T-helper 1 cell treated with Interleukin-12 subunit alpha and Interleukin-12 subunit beta and Interleukin-4 antibody, amounts not matched to agents 30 μg/mL and 1 μg/mL, for 36 hours (primary cell): Measurements from ENCODE around the gene GSX2.
"Not testable (repeated sequence)": the region's sequence is repeated elsewhere in the genome, so short reads cannot be mapped to it uniquely, and the experiment has no call there.

Experiments
- H3K27ac Mint-ChIP-seq: one replicate; pipeline ENCODE4 v1.8.0; 2021; ENCODE audit warnings: mild to moderate bottlenecking, mixed read lengths
- H3K27me3 Mint-ChIP-seq: one replicate; pipeline ENCODE4 v1.8.0; 2021; ENCODE audit warnings: low read depth, mixed read lengths
- H3K36me3 Mint-ChIP-seq: one replicate; pipeline ENCODE4 v1.8.0; 2021; ENCODE audit warnings: low read depth, mixed read lengths
- H3K4me1 Mint-ChIP-seq: one replicate; pipeline ENCODE4 v1.8.0; 2021; ENCODE audit warnings: low read depth, mixed read lengths
- H3K4me3 Mint-ChIP-seq: one replicate; pipeline ENCODE4 v1.8.0; 2021; ENCODE audit warnings: mild to moderate bottlenecking, moderate library complexity, mixed read lengths
- H3K9me3 Mint-ChIP-seq: one replicate; pipeline ENCODE4 v1.8.0; 2021; ENCODE audit warnings: mixed read lengths

Gene GSX2

DNA sequence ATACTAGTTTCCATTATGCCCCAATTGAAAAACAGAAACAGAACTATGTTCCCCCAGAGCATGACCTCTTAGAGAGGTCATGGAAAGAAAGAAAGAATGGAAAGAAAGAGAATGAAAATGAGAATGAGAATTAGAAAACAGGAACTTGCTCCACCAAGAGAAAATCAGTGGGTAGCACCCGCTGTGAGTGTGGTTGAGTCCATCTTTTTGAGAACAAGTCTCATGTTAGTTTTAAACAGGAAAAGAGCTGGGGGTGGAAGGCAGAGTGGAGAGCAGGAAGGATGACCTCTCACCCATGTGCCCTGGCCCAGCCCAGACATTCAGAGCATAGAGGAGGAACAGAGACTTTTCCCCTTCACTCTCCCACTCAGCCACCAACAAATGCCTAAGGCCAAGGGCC lies 4.9 kb downstream of the GSX2 start:
- Mint-ChIP-seq H3K27ac (no peak overlapping the region), H3K36me3 (peaks cover 2% of the 10 kb centered on the region), H3K27me3 (peaks cover 85% of the 10 kb centered on the region), H3K4me1 (peaks cover 24% of the 10 kb centered on the region), H3K4me3 (no peak overlapping the region), H3K9me3 (no peaks in the 10 kb centered on the region)

DNA sequence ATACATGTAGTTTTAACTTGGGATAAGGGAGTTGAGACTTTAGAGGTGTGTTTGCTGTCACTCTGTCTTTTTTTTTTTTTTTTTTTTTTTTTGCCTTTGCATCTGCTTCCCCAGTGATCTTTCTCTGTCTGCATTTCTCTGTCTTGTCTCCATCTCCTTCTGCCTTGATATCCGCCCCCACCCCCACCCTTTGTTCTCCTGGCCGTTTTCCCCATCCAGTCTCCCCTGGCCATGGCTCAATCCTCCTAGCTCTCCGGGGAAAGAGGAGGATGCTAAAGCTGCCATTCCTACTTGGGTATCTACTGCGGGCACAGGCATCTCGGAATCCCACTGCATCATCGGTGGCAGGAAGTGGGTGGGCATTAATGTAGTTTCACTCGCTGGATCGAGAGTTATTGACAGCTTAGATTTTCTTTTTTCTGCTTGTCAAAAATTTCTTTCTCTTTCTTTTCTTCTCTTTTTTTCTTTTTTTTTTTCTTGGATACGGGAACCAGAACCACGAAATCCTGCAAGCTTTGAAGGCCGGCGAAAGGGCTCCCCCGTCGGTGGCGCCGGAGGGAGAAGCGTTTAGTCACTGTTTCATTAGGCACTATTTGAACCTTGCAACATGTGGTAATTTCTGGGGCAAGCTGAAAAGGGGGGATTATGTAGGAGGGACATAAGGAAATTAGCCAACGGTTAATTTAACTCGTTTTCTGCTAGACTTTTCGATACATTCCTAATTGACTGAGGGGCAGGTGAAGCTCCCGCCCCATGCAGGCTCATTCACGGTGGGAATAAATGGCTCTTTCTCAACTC lies 8.2 kb downstream of the GSX2 start:
- Mint-ChIP-seq H3K36me3 (no peaks in the 10 kb centered on the region), H3K9me3 (no peaks in the 10 kb centered on the region), H3K4me1 (peaks cover 12% of the 10 kb centered on the region), H3K27me3 (peaks cover 79% of the 10 kb centered on the region), H3K27ac (no peak overlapping the region), H3K4me3 (no peak overlapping the region)

DNA sequence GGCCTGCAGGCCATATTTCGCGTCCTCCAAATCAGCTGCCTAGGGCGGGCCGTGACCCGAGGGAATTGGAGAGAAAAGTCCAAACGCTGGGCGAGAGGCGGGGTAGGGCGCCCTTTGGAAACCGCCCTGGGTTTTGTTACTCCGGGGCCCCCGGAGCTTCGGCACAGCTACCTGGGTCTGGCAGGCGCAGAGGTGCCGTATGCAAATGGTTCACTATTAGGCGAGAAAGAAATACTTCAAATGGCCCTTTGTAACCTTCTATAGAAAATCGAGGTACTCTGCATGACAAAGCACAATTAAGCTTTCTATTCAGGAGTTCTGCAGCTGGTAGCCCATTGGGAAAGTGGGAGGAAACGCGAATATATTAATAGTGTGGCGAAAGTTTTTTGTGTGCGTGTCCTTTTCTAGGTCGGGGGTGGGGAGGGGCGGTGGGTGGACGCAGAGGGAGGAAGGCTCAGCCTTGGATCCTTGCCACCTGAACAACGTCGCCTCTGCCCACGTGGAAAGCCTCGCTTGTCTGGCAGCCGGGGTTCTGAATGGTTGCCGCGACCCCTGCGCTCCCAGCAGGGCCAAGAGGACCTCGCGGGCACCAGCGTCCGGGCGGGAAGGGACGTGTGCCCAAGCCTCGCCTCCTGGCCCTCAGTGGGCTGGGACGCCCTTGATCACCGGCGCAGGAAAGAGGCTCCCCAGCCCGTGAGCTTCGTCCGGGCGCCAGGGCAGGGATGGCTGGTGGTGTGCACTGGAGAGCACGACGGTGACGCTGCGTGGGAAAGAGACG lies 9.5 kb downstream of the GSX2 start:
- Mint-ChIP-seq H3K9me3 (no peaks in the 10 kb centered on the region), H3K27ac (no peak overlapping the region), H3K27me3 (peaks cover 66% of the 10 kb centered on the region), H3K36me3 (no peaks in the 10 kb centered on the region), H3K4me1 (peaks cover 12% of the 10 kb centered on the region), H3K4me3 (no peak overlapping the region)

DNA sequence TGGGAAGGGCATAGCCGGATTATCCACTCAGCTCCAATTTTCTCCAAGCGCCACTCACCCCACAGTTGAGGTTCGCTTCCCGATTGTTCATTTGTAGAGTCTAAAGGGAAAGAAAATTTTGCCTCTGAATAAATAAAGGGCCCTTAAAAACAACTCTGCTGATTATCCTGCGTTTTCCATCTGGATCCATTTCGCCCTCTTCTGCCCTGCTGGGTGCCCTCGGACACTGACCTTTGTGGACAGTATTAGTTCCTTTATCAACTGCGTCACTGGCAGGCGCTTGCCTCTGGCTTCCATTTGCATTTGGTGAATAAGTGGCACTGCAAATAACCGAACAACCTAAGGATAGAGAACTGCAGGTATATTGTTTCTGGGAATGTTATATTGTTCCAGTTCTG lies 10.1 kb downstream of the GSX2 start:
- peaks cover 60% of the 10 kb centered on the region for H3K27me3 Mint-ChIP-seq
- H3K4me3 Mint-ChIP-seq = no peak overlapping the region
- no peak overlapping the region for H3K27ac Mint-ChIP-seq
- H3K9me3 Mint-ChIP-seq = no peaks in the 10 kb centered on the region
- peaks cover 8% of the 10 kb centered on the region for H3K4me1 Mint-ChIP-seq
- no peaks in the 10 kb centered on the region for H3K36me3 Mint-ChIP-seq

DNA sequence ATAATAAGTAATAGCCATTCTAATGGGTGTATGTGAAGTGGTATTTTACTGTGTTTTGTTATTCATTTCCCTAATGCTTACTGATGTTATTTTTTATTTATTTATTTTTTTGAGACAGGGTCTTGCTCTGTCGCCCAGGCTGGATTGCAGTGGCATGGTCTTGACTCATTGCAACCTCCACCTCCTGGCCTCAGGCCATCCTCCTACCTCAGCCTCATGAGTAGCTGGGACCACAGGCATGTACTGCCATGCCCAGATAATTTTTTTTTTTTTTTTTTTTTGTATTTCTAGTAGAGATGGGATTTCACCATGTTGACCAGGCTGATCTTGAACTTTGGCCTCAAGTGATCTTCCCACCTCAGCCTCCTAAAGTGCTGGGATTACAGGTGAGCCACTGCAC lies 13.2 kb downstream of the GSX2 start:
- H3K36me3 Mint-ChIP-seq, H3K27ac Mint-ChIP-seq, H3K4me3 Mint-ChIP-seq, H3K4me1 Mint-ChIP-seq, H3K9me3 Mint-ChIP-seq: not testable (repeated sequence)
- peaks cover 42% of the 10 kb centered on the region for H3K27me3 Mint-ChIP-seq

DNA sequence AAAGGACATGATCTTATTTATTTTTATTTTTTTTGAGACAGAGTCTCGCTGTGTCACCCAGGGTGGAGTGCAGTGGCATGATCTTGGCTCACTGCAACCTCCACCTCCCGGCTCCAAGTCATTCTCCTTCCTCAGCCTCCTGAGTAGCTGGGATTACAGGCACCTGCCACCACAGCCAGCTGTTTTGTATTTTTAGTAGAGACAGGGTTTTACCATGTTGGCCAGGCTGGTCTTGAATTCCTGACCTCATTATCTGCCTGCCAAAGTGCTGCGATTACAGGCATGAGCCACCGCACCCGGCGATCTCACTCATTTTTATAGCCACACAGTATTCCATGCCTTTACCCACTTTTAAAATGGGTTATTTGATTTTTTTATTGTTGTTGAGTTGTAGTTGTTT lies 16.3 kb downstream of the GSX2 start:
- not testable (repeated sequence) for H3K9me3 Mint-ChIP-seq, H3K4me1 Mint-ChIP-seq, H3K4me3 Mint-ChIP-seq, H3K27ac Mint-ChIP-seq, H3K36me3 Mint-ChIP-seq
- H3K27me3 Mint-ChIP-seq = peaks cover 14% of the 10 kb centered on the region

DNA sequence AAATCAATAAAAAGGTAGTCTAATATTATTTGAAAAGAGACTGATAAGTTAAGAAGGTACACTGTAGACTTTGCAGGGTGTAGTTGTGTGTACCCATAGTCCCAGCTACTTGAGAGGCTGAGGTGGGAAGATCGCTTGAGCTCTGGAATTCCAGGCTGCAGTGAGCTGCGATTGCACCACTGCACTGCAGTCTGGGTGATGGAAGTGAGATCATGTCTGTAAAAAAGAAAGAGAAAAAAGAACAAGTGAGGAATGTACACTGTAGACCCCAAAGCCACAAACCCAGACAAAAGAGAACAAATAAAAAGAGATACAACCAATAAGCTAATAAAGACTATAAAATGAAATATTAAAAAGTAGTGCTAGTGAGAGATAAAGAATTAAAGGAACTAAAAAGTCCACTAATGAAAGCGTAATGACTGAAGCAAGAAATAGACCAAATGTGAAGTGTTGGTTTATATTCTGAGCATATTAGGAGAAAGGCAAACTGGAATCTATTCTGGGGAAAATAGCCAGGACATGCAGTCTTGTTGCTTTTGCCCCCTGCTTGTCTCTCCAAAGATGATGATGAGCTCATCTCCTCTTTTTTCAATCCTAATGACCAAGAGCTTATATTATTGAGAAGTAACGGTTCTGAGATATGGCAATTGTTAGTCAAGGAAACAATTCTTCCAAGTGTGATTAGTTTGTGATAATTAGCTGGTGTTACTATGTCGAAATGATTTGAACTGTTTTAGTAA lies 19.1 kb downstream of the GSX2 start:
- no peaks in the 10 kb centered on the region for H3K36me3 Mint-ChIP-seq

DNA sequence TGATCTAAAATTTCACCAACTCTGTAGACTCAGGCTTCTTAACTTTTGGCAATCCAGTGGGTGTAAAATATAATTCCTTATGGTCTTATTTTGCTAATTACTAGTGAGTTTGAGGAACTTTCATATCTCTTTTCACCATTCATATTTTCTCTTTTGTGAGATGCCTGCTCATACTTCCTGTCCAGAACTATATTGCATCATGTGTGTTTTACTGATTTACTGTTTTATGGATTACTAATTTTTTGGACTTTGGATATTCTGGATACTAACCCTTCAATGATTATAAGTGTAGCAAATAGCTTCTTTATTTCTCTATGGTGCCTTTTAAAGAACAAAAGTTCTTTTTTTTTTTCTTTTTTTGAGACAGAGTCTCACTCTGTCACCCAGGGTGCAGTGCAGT lies 20.6 kb downstream of the GSX2 start:
- Mint-ChIP-seq H3K36me3 (no peaks in the 10 kb centered on the region), H3K4me3 (no peak overlapping the region), H3K4me1 (no peaks in the 10 kb centered on the region), H3K27me3 (peaks cover 5% of the 10 kb centered on the region), H3K27ac (no peak overlapping the region), H3K9me3 (no peaks in the 10 kb centered on the region)

More for the DNA sequence above, 19.1 kb downstream of the GSX2 start:
- H3K4me1 Mint-ChIP-seq = no peaks in the 10 kb centered on the region
- no peak overlapping the region for H3K27ac Mint-ChIP-seq
- H3K9me3 Mint-ChIP-seq = no peaks in the 10 kb centered on the region
- H3K4me3 Mint-ChIP-seq = no peak overlapping the region
- peaks cover 6% of the 10 kb centered on the region for H3K27me3 Mint-ChIP-seq

DNA sequence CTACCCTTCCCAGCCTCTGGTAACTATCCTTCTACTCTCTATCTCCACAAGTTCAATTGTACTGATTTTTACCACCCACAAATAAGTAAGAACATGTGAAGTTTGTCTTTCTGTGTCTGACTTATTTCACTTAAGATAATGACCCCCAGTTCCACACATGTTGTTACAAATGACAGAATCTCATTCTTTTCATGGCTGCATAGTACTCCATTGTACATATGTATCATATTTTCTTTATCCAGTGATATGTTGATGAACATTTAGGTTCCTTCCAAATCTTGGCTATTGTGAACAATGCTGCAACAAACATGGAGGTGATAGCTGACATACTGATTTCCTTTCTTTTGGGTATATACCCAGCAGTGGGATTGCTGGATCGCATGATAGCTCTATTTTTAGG lies 27.7 kb downstream of the GSX2 start:
- Mint-ChIP-seq H3K27me3 (no peaks in the 10 kb centered on the region), H3K36me3 (no peaks in the 10 kb centered on the region), H3K4me3 (no peak overlapping the region), H3K4me1 (no peaks in the 10 kb centered on the region), H3K9me3 (peaks cover 26% of the 10 kb centered on the region), H3K27ac (no peak overlapping the region)

DNA sequence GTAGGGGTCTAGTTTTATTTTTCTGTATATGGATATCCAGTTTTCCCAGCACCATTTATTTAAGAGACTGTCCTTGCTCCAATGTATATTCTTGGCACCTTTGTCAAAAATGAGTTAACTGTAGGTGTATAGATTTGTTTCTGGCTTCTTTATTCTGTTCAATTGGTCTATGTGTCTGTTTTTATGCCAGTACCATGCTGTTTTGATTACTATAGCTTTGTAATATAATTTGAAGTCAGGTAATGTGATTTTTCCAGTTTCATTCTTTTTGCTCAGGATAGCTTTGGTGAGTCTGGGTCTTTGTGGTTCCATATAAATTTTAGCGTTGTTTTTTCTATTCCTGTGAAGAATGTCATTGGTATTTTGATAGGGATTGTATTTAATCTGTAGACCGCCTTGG lies 28.7 kb downstream of the GSX2 start:
- H3K4me1 Mint-ChIP-seq, H3K4me3 Mint-ChIP-seq, H3K36me3 Mint-ChIP-seq, H3K27ac Mint-ChIP-seq, H3K27me3 Mint-ChIP-seq: not testable (repeated sequence)
- peaks cover 26% of the 10 kb centered on the region for H3K9me3 Mint-ChIP-seq

DNA sequence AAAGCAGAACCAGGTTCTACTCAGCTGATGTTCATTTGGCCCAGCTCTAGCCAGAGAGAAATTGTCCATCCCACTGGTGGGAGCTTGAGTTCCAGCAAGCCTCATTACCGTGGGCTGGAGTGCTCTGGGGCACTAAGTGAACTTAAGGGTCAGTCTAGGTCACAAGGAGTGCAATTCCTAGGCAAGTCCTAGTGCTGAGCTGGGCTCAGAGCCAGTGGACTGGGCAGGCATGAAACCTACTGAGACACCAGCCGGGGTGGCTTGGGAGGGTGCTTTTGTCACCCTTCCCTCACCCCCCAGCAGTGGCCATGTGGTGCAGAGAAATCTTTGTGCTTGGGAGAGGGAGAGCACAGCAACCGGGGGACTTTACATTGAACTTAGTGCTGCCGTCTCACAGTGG lies 39.4 kb downstream of the GSX2 start:
- no peaks in the 10 kb centered on the region for H3K27me3 Mint-ChIP-seq
- H3K36me3 Mint-ChIP-seq = no peaks in the 10 kb centered on the region
- H3K9me3 Mint-ChIP-seq = no peaks in the 10 kb centered on the region
- no peaks in the 10 kb centered on the region for H3K4me1 Mint-ChIP-seq
- H3K4me3 Mint-ChIP-seq = no peak overlapping the region
- H3K27ac Mint-ChIP-seq = no peak overlapping the region

DNA sequence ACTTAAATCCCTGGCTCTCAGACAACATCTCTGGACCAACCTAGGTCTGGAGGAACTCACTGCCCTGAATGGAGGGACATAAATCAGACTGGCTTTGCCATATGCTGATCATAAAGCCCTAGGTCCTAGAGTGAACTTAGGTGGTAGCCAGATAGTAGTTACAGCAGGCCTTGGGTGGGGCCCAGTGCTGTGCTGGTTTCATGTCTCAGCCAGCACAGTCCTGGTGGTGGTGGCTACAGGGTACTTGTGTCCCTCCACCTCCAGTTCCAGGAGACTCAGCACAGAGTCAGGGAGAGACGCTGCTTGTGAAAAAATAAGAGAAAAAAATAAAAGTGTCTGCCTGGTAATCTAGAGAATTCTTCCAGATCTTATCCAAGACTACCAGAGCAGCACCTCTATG lies 40.3 kb downstream of the GSX2 start:
- H3K27ac Mint-ChIP-seq = no peak overlapping the region
- H3K27me3 Mint-ChIP-seq = no peaks in the 10 kb centered on the region
- H3K36me3 Mint-ChIP-seq = no peaks in the 10 kb centered on the region
- H3K9me3 Mint-ChIP-seq = no peaks in the 10 kb centered on the region
- H3K4me1 Mint-ChIP-seq = peaks cover 3% of the 10 kb centered on the region
- no peak overlapping the region for H3K4me3 Mint-ChIP-seq

DNA sequence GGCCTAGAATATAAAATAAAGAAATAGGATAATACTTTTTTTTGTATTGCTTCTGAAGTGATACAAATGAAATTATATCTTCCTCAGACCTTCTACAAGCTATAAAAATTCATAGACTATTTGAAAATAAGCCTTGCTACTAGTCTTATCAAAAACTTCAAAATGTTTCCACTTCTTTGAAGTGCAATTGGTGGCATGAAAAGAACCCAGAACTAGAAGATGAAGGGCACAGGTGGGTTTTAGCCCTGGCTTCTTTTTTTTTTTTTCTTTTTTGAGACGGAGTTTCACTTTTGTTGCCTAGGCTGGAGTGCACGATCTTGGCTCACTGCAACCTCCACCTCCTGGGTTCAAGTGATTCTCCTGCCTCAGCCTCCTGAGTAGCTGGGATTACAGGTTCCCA lies 44.2 kb downstream of the GSX2 start:
- H3K9me3 Mint-ChIP-seq = no peaks in the 10 kb centered on the region
- H3K4me1 Mint-ChIP-seq = peaks cover 3% of the 10 kb centered on the region
- no peak overlapping the region for H3K4me3 Mint-ChIP-seq
- H3K36me3 Mint-ChIP-seq = no peaks in the 10 kb centered on the region
- H3K27ac Mint-ChIP-seq = no peak overlapping the region
- no peaks in the 10 kb centered on the region for H3K27me3 Mint-ChIP-seq

DNA sequence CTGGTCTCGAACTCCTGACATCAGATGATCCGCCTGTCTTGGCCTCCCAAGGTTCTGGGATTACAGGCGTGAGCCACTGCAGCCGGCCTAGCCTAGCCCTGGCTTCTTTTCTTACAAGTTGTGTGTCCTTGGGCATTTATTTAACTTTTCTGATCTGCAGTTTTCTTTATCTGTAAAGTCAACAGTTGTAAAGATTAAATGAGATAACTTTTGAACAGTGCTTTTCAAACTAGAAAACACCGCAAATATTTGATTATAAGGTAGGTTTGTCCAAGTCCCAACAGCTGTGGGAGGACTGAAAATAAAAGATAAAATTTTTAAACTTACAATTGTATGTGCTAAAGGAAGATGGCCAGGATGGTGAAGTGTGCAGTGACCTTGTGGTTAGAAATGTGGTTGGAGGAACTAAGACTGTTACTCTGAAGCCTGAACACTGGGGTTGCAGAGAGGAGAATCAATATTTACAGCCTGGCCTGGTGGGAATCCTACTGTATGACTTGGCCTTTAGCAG lies 44.8 kb downstream of the GSX2 start:
- no peak overlapping the region for H3K4me3 Mint-ChIP-seq
- H3K27ac Mint-ChIP-seq = no peak overlapping the region
- no peaks in the 10 kb centered on the region for H3K27me3 Mint-ChIP-seq
- no peaks in the 10 kb centered on the region for H3K36me3 Mint-ChIP-seq
- H3K9me3 Mint-ChIP-seq = no peaks in the 10 kb centered on the region
- H3K4me1 Mint-ChIP-seq = peaks cover 3% of the 10 kb centered on the region

DNA sequence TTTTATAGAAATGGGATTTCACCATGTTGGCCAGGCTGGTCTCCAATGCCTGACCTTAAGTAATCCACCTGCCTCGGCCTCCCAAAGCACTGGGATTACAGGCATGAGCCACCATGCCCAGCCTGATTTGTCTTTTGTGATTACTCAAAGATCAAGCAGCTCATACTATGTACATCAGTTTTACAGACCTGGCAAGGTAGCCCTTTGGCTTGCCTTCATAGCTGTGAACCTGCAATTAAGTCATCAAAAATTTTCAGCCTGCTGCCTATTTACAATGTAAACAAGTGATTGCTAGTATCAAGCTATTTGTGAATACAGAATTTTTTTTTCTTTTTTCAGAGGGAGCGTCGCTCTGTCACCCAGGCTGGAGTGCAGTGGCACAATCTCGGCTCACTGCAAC lies 46.2 kb downstream of the GSX2 start:
- H3K27me3 Mint-ChIP-seq = no peaks in the 10 kb centered on the region
- no peaks in the 10 kb centered on the region for H3K9me3 Mint-ChIP-seq
- no peak overlapping the region for H3K27ac Mint-ChIP-seq
- H3K36me3 Mint-ChIP-seq = no peaks in the 10 kb centered on the region
- peaks cover 3% of the 10 kb centered on the region for H3K4me1 Mint-ChIP-seq
- H3K4me3 Mint-ChIP-seq = no peak overlapping the region
